Muscle layer of colon (tissue), 2 donors: ENCODE measurements around the gene MYH14.

Experiments
- H3K27ac ChIP-seq: one replicate; pipeline ENCODE4 v1.7.0; 2013; ENCODE audit warnings: low read depth, mild to moderate bottlenecking, low read length, moderate library complexity
- H3K27me3 ChIP-seq, 2 donors: one replicate each; pipeline ENCODE4 v1.7.0; 2013; ENCODE audit warnings: low read length in 2 of 2, mild to moderate bottlenecking in 2 of 2; ENCODE audit not compliant: insufficient read depth in 2 of 2, control insufficient read depth in 1 of 2
- H3K36me3 ChIP-seq: one replicate; pipeline ENCODE4 v1.7.0; 2013; ENCODE audit warnings: mild to moderate bottlenecking, low read length; ENCODE audit not compliant: insufficient read depth
- H3K4me1 ChIP-seq: one replicate; pipeline ENCODE4 v1.7.0; 2013; ENCODE audit warnings: mild to moderate bottlenecking, low read length; ENCODE audit not compliant: insufficient read depth
- H3K4me3 ChIP-seq, 2 donors: one replicate each; pipeline ENCODE4 v1.7.0; 2013; ENCODE audit warnings: low read length in 2 of 2, low read depth in 1 of 2, mild to moderate bottlenecking in 1 of 2, moderate library complexity in 1 of 2
- H3K9ac ChIP-seq: one replicate; pipeline ENCODE4 v1.7.0; 2013; ENCODE audit warnings: low read length
- H3K9me3 ChIP-seq: one replicate; pipeline ENCODE4 v1.7.0; 2013; ENCODE audit warnings: mild to moderate bottlenecking, low read length
- donor health status: abdominal sarcoma.
- donor health status: Adenocarcinoma of cecum.

Gene MYH14

DNA sequence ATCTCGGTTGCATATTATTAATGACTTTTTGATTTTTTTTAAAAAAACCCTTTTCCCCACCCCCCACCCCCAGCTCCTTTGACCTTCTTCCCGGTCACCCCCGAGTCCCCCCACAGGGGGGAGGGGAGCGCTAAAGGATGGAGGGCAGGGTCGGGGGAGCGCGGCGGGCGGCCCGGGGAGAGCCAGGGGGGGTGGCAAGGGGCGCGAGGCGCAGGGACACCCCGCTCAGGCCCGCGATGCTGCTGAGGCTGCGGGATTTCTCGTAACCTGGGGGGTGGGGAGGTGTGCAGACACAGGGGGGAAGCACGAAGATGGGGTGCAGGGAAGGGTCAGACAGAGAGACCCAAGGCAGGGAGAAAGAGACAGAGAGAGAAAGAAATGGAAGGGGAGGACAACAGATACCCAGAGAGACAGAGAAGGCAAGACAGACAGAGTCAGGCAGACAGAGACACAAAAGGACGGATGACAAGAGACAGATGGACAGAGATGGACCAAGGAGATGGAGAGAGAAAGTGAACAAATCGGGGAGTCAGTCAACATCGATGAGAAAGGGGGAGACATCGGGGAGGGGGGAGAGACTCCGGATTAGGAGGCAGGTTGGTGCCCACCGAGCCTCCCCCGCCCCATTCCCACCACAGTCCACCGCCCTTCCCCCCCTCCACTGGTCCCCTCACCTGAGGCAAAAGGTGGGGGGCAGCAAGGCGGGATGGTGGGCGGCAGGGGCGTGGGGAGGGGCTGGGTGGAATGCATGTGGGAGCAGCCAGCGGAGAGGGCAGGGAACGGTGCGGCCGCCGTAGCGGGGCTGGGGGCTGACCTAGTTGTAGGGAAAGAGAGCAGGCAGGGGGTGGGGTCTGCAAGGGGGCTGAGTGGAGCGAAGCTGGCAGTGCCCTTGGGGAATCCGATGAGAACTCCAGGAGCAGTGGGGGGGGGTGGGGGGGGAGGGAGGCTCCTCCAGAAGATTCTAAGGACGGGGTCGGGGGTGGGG is 111.6 kb downstream of the MYH14 start:
- H3K9me3 ChIP-seq = no peaks in the 10 kb centered on the region
- no peaks in the 10 kb centered on the region for H3K36me3 ChIP-seq
- no peak overlapping the region for H3K4me3 ChIP-seq
- H3K9ac ChIP-seq = no peak overlapping the region
- peaks cover 12 to 54% of the 10 kb centered on the region in 2 donors for H3K27me3 ChIP-seq
- no peak overlapping the region for H3K27ac ChIP-seq
- H3K4me1 ChIP-seq = no peaks in the 10 kb centered on the region

DNA sequence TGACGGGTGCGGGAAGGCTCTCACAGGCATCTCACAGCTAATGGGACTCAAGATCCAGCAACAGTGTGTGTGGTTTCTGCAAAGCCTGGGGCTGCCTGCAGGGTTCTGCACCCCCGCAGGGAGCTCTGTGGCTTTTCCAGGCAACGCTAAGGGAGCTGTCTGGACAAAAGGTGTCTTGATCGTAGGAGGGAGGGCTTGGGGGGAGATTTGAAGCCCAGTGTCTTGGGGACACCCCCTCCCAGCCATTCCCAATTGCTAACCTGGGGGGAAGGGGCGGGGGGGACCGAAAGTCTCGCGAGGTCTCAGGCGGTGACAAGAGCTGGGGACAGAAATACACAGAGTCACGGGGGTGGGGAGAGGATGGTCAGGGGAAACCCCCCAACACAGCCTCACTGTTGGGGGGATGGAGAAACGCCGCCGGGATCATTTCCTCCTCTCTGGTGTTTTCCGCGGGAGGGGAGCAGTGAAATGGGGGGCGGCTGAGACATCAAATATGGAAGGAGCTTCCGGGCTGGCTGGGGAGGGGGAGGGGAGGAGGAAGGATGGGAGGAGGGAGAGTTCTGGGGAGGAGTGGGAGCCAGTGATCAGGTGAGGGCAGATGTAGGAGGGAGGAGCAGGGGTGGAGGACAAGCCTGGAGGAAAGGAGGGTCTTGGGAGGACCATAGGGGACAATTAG is 112.5 kb downstream of the MYH14 start:
- Histone ChIP-seq H3K9me3 (no peaks in the 10 kb centered on the region), H3K36me3 (no peaks in the 10 kb centered on the region), H3K4me3 (no peak overlapping the region), H3K27me3 (peaks cover 12 to 57% of the 10 kb centered on the region in 2 donors), H3K9ac (no peak overlapping the region), H3K4me1 (no peaks in the 10 kb centered on the region), H3K27ac (no peak overlapping the region)

DNA sequence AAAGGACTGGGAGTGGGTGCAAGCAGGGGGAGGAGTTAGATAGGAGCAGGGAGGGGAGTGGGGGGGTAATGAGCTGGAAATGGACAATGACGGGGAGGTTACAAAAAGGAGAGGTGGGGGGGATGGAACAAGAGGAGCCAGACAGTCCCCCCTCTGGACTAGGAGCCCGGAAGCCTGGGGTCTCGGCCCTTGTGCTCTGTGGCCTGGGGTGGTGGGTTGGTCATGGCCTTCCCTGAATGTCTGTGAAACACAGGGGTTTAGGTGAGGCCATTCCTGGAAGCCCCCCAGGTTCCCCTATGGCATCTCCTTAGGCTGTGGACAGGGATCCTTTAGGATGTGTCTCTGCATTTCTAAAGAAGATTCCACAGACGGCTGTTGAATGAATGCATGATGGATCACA is 113.7 kb downstream of the MYH14 start:
- H3K27ac ChIP-seq = no peak overlapping the region
- H3K27me3 ChIP-seq = peaks cover 12 to 48% of the 10 kb centered on the region in 2 donors
- H3K9ac ChIP-seq = no peak overlapping the region
- H3K9me3 ChIP-seq = no peaks in the 10 kb centered on the region
- no peak overlapping the region for H3K4me3 ChIP-seq
- H3K36me3 ChIP-seq = no peaks in the 10 kb centered on the region
- H3K4me1 ChIP-seq = no peaks in the 10 kb centered on the region

DNA sequence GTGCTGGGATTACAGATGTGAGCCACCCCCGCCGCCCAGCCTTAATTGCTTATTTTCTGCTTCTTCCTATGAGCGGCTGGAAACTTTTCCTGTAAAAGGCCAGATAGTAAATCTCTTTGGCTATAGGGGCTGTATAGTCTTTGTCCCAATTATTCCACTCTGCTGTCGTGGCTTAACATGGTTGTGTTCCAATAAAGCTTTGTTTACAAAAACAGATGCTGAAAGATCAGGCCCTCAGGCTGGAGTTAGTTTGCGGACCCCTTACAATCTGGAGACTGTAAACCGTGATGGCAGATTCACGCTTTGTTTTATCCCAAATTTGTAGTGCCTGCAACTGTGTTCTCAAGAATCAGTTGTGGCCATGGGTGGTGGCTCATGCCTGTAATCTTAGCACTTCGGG is 115.0 kb downstream of the MYH14 start:
- no peaks in the 10 kb centered on the region for H3K36me3 ChIP-seq
- no peak overlapping the region for H3K9ac ChIP-seq
- H3K27ac ChIP-seq = no peak overlapping the region
- no peak overlapping the region for H3K4me3 ChIP-seq
- H3K9me3 ChIP-seq = no peaks in the 10 kb centered on the region
- H3K4me1 ChIP-seq = no peaks in the 10 kb centered on the region
- peaks cover 4 to 38% of the 10 kb centered on the region in 2 donors for H3K27me3 ChIP-seq

DNA sequence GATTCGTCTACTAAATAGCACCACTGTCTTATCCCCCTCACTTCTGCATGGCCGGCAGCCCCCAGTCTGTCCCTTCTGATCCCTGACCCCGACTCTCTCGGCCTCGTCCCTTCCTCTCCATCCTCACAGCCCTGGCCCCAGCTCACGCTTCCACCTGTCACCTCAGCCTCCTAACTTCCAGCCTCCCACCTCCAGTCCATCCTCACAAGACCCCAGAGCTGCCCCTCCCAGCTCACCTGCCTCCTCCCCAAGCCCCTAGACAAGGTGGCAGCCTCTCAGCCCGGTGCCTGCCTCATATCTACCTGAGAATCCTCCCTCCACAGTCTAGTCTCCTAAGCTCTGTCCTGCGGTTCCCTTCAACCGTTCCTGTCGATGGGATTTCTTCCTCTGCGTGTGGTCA is 115.7 kb downstream of the MYH14 start:
- Histone ChIP-seq H3K9me3 (no peaks in the 10 kb centered on the region), H3K9ac (no peak overlapping the region), H3K27me3 (peaks cover 0 to 32% of the 10 kb centered on the region in 2 donors), H3K27ac (no peak overlapping the region), H3K4me1 (no peaks in the 10 kb centered on the region), H3K4me3 (no peak overlapping the region), H3K36me3 (no peaks in the 10 kb centered on the region)

DNA sequence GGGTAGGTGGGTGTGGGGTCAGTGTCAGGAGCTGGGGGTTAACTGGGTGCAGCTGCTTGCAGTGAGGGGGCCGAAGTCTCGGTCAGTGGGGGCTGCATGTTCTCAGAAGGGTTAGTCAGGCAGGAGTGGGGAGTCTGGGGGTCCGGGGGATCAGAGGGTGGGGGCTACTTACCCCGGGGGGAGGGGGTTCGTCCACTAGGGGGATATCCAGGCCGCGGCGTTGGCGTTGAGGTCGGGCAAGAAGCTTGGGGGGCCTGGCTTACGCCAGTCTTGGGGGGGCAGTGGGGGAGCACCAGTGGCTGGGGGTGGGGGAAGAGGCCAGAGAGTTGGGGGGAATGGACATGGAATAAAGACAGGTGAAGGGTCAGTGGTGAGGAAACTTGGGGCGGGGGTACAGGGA is 116.6 kb downstream of the MYH14 start:
- H3K27me3 ChIP-seq = peaks cover 0 to 23% of the 10 kb centered on the region in 2 donors

DNA sequence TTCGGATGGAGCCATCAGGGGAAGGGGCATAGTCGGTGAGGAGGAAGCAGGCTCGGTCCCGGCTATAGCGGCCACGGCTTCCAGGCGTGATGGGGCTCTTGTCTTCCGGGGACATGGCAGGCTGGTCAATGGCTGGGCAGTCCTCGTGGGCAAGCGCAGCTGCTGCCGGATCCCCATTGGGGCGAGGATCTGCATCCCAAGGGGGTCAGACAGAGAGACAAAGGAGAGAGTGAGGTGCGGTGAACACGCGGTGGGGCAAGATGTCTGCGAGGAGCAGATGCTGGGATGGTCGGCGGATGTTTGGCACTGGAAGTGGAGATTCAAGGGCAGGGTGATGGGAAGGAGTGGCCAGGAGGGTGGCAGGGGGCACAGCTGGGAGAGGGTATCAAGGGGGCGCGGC is 117.2 kb downstream of the MYH14 start:
- Histone ChIP-seq H3K9ac (no peak overlapping the region), H3K27me3 (peaks cover 0 to 19% of the 10 kb centered on the region in 2 donors), H3K4me1 (no peaks in the 10 kb centered on the region)

More for the DNA sequence above, 116.6 kb downstream of the MYH14 start:
- Histone ChIP-seq H3K9ac (no peak overlapping the region), H3K9me3 (no peaks in the 10 kb centered on the region), H3K27ac (no peak overlapping the region), H3K36me3 (no peaks in the 10 kb centered on the region), H3K4me1 (no peaks in the 10 kb centered on the region), H3K4me3 (no peak overlapping the region)

DNA sequence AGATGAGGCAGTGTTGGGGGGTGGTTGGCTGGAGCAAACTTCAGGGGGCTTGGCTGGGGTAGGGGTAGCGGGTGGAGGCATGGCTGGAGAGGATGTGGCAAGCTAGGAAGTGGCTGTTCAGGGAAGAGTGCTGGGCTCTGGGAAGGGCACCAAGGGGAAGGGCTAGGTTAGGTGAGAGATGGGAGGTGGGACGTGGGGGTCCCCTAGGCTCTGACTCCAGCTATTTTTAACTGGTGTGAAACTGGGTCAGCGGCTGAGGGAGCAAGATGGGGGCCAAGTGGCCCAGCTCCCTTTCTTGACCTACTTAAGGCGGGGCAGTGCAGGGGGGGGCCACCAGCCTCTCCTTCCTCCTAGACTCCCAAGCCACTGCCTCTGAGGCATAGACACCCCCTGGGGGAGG is 118.4 kb downstream of the MYH14 start:
- H3K27me3 ChIP-seq = peaks cover 8 to 22% of the 10 kb centered on the region in 2 donors
- no peak overlapping the region for H3K27ac ChIP-seq
- H3K4me1 ChIP-seq = peaks cover 6% of the 10 kb centered on the region
- H3K4me3 ChIP-seq = no peak overlapping the region
- H3K9me3 ChIP-seq = no peaks in the 10 kb centered on the region
- H3K36me3 ChIP-seq = no peaks in the 10 kb centered on the region
- H3K9ac ChIP-seq = no peak overlapping the region

More for the DNA sequence above, 117.2 kb downstream of the MYH14 start:
- Histone ChIP-seq H3K9me3 (no peaks in the 10 kb centered on the region), H3K36me3 (no peaks in the 10 kb centered on the region), H3K27ac (no peak overlapping the region), H3K4me3 (no peak overlapping the region)

DNA sequence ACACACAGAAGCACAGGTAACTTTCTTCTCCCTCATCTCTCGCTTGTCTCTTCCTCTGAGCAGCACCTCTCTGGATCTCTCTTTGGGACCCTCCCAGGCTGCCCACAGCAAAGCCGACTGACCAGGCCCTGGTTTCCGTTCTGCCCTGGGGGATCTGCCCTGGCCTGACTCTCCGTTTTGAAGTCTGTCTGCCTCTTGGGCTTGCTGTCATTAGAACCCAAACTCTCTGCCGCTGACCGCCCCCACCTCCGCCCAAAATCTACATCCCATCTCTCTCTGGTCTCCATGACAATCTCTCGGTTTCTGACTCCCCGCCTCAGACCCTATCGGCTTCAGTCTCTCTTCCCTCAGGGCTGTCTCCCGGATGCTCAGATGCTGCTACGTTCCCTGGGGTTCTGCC is 118.8 kb downstream of the MYH14 start:
- no peaks in the 10 kb centered on the region for H3K36me3 ChIP-seq

DNA sequence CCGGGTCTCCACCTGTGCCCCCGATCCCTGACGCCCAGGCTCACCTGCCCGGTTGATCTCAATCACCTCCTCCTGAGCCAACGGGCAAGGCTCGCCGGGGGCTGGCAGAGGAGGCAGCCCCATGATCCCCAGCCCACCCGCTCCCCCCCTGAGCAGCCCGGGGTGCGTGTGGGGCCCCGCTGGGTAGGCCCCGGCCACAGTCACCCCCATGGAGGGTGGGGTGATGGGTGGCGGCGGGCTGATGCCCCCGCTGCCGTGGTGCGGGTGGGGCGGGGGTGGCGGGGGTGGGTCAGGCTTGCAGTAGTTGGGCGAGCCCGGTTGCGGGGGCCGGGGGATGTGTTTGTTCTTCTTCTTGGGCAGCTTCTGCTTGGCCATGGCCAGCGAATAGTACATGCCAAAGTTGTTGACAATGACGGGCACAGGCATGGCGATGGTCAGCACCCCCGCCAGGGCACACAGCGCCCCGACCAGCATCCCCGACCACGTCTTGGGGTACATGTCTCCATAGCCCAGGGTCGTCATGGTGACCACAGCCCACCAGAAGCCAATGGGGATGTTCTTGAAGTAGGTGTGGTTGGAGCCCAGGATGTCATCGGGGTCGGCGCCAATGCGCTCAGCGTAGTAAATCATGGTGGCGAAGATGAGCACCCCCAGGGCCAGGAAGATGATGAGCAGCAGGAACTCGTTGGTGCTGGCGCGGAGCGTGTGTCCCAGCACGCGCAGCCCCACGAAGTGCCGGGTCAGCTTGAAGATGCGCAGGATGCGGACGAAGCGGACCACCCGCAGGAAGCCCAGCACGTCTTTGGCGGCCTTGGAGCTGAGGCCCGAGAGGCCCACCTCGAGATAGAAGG is 119.7 kb downstream of the MYH14 start:
- Histone ChIP-seq H3K27me3 (peaks cover 18 to 34% of the 10 kb centered on the region in 2 donors), H3K4me1 (peaks cover 6% of the 10 kb centered on the region), H3K4me3 (no peak overlapping the region), H3K36me3 (no peaks in the 10 kb centered on the region), H3K9ac (no peak overlapping the region), H3K9me3 (no peaks in the 10 kb centered on the region), H3K27ac (no peak overlapping the region)

More for the DNA sequence above, 118.8 kb downstream of the MYH14 start:
- H3K9ac ChIP-seq = no peak overlapping the region
- peaks cover 12 to 26% of the 10 kb centered on the region in 2 donors for H3K27me3 ChIP-seq
- H3K27ac ChIP-seq = no peak overlapping the region
- peaks cover 6% of the 10 kb centered on the region for H3K4me1 ChIP-seq
- H3K9me3 ChIP-seq = no peaks in the 10 kb centered on the region
- no peak overlapping the region for H3K4me3 ChIP-seq

DNA sequence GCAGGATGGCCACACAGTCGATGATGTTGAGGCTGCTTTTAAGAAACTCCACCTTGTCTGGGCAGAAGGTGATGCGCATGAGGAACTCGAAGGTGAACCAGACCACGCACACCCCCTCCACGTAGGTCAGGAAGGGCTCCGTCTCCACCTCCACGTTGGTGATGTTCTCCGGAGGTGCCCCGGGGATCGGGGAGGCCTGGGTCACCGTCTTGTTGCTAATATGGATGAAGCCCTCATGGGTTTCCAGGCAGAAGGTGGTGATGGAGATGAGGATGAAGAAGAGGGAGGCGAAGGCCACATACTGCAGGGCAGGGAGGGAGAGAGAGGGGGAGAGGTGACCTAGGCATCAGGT is 120.3 kb downstream of the MYH14 start:
- H3K4me1 ChIP-seq = peaks cover 6% of the 10 kb centered on the region
- no peak overlapping the region for H3K4me3 ChIP-seq
- peaks cover 18 to 38% of the 10 kb centered on the region in 2 donors for H3K27me3 ChIP-seq
- H3K36me3 ChIP-seq = no peaks in the 10 kb centered on the region
- H3K27ac ChIP-seq = no peak overlapping the region
- no peak overlapping the region for H3K9ac ChIP-seq
- H3K9me3 ChIP-seq = no peaks in the 10 kb centered on the region
